Osteocyte (in vitro differentiated cells): Measurements from ENCODE around the gene LAD1. TPM values are rescaled to one million over a fixed set of nuclear protein-coding genes. Genes with fewer than 3 reads are reported as not detected.

ENCODE experiments used
- DNase-seq: peaks from one replicate; pipeline ENCODE4 v3.0.0; 2021; ENCODE audit warnings: mixed read lengths; ENCODE audit not compliant: unreplicated experiment; ENCODE audit errors: extremely low spot score
- H3K27ac Mint-ChIP-seq: one replicate; pipeline ENCODE4 v1.8.0; 2021; ENCODE audit warnings: mild to moderate bottlenecking, mixed read lengths; ENCODE audit not compliant: unreplicated experiment
- H3K27me3 Mint-ChIP-seq: one replicate; pipeline ENCODE4 v1.8.0; 2021; ENCODE audit warnings: mixed read lengths; ENCODE audit not compliant: unreplicated experiment
- H3K36me3 Mint-ChIP-seq: one replicate; pipeline ENCODE4 v1.8.0; 2021; ENCODE audit warnings: mixed read lengths; ENCODE audit not compliant: unreplicated experiment
- H3K4me1 Mint-ChIP-seq: one replicate; pipeline ENCODE4 v1.8.0; 2021; ENCODE audit warnings: mixed read lengths; ENCODE audit not compliant: unreplicated experiment
- H3K4me3 Mint-ChIP-seq: one replicate; pipeline ENCODE4 v1.8.0; 2021; ENCODE audit warnings: mild to moderate bottlenecking, moderate library complexity, mixed read lengths; ENCODE audit not compliant: unreplicated experiment
- H3K9me3 Mint-ChIP-seq: one replicate; pipeline ENCODE4 v1.8.0; 2021; ENCODE audit warnings: mixed read lengths; ENCODE audit not compliant: unreplicated experiment
- CTCF ChIP-seq: fragments of 200-600 bp; sonication (generic); IDR thresholded peaks from 2 replicates; pipeline ENCODE4 v1.5.0; 2021; ENCODE audit warnings: antibody characterized with exemption, mild to moderate bottlenecking, moderate library complexity
- total RNA-seq: library from RNA; stranded (reverse); gene quantifications from 2 replicates; pipeline ENCODE4 v1.2.1, GENCODE V29; 2021

LAD1 gene
- total RNA-seq, 1 donor from 2014 or later: 0.16 TPM

GRCh38 chr1:201356236-201356635, 42.9 kb downstream of the LAD1 start:
- Mint-ChIP-seq H3K4me3 (no peak overlapping the region), H3K4me1 (no peaks in the 10 kb centered on the region), H3K9me3 (no peaks in the 10 kb centered on the region), H3K36me3 (no peaks in the 10 kb centered on the region), H3K27ac (no peak overlapping the region), H3K27me3 (peaks cover 42% of the 10 kb centered on the region)
- no peak for DNase-seq
- TF ChIP-seq CTCF: no peak

GRCh38 chr1:201355471-201355870, 43.7 kb downstream of the LAD1 start:
- no peak for TF ChIP-seq CTCF
- Mint-ChIP-seq H3K4me1 (no peaks in the 10 kb centered on the region), H3K9me3 (no peaks in the 10 kb centered on the region), H3K27ac (no peak overlapping the region), H3K4me3 (no peak overlapping the region), H3K27me3 (peaks cover 47% of the 10 kb centered on the region), H3K36me3 (no peaks in the 10 kb centered on the region)
- no peak for DNase-seq

GRCh38 chr1:201354901-201355295, 44.2 kb downstream of the LAD1 start:
- no peak for DNase-seq
- H3K4me1 Mint-ChIP-seq: no peaks in the 10 kb centered on the region
- TF ChIP-seq CTCF: no peak
- no peaks in the 10 kb centered on the region for H3K36me3 Mint-ChIP-seq
- H3K9me3 Mint-ChIP-seq: no peaks in the 10 kb centered on the region
- peaks cover 47% of the 10 kb centered on the region for H3K27me3 Mint-ChIP-seq
- H3K27ac Mint-ChIP-seq: no peak overlapping the region
- no peak overlapping the region for H3K4me3 Mint-ChIP-seq

DNA sequence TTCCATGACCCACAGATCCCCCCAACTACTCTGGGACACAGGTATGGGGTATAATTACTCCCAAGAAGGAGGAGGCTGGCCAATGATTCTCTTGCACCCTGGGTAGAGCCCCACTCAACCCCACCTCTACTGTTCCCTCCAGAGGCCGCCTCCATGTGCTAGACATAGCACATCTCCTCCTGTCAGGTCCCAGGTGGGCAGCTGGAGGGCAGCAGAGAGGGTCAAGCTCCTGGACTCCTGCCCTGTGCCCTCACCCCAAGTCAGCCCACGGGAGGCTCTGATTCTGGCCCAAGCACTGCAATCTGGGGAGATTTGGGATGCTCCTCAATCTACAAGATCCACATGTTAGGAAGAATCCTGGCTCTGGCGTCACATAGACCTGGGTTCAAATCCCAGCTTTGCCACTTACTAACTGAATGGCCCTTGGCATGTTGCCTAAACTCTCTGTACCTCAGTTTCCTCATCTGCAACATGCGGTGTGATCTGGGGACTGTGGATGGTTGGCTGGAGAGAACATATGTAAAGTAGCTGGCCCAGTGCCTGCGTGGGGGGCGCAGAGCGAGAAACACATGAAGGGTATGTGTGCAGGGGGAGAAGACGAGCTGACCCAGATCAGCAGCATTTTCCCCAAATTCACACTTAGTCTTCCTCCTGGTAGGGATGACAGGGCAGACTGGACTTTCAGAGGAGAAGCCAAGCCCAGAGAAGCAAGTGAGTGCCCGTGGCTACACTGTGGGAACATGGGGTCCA, 44.8 kb downstream of the LAD1 start:
- H3K9me3 Mint-ChIP-seq: no peaks in the 10 kb centered on the region
- no peak overlapping the region for H3K4me3 Mint-ChIP-seq
- no peak for DNase-seq
- H3K27me3 Mint-ChIP-seq: peaks cover 46% of the 10 kb centered on the region
- H3K4me1 Mint-ChIP-seq: no peaks in the 10 kb centered on the region
- H3K36me3 Mint-ChIP-seq: no peaks in the 10 kb centered on the region
- H3K27ac Mint-ChIP-seq: no peak overlapping the region
- TF ChIP-seq CTCF: no peak

DNA sequence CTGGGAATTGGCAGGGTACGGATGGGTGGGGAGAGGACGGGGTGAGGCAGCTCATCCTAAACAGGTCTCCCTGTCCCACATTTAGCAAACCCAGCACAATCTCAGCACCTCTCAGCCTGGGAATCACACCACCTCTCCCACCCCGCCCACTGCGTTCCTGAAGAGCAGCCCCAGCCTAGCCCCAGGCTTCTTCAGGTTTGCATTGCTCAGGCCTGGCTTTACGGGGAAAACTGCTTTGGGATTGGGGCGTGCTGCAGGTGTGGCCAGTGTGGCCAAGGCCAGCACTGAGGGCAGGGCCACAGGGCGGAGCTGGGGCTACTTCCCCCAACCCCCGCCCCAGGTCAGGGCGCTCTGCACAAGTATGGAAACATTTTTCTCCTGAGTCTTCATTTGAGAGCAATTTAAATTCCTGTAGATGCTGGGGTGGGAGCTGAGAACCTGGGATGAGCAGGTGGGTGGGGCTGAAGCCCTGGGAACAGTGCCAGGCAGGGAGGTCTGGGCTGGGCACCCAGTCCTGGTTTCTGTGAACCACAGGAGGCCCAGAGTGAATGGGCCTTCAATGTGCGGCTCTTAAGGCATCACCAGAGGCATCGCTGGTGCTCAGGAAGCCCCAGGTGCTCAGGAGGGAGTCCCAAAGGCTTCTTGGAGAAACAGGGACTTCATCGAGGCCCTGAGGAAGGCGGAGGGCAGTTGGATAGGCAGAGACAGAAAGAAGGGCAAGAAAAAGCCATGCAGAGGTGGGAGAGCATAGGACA, 45.8 kb downstream of the LAD1 start:
- peaks cover 48% of the 10 kb centered on the region for H3K27me3 Mint-ChIP-seq
- no peaks in the 10 kb centered on the region for H3K36me3 Mint-ChIP-seq
- no peaks in the 10 kb centered on the region for H3K9me3 Mint-ChIP-seq
- TF ChIP-seq CTCF: no peak
- H3K27ac Mint-ChIP-seq: no peak overlapping the region
- no peak overlapping the region for H3K4me3 Mint-ChIP-seq
- no peaks in the 10 kb centered on the region for H3K4me1 Mint-ChIP-seq
- DNase-seq: no peak
